Activated CD4-positive, alpha-beta T cell treated with anti-CD3 and anti-CD28 coated beads, Interleukin-2, amount 10 ng/mL, durations not matched to agents 24 days and 14 days (primary cell): ENCODE data around the gene SARM1. TPM values are rescaled to one million over a fixed set of nuclear protein-coding genes. Genes with fewer than 3 reads are reported as not detected.
A peak's percentile ranks its signal among the peaks of the same experiment; 100 is the strongest.

Source experiments
- DNase-seq: peaks from one replicate; pipeline ENCODE4 v3.0.0; 2022
- H3K27ac Mint-ChIP-seq: one replicate; pipeline ENCODE4 v1.8.0; 2022; ENCODE audit warnings: mild to moderate bottlenecking, mixed read lengths
- H3K27me3 Mint-ChIP-seq: one replicate; pipeline ENCODE4 v1.8.0; 2022; ENCODE audit warnings: mixed read lengths
- H3K36me3 Mint-ChIP-seq: one replicate; pipeline ENCODE4 v1.8.0; 2022; ENCODE audit warnings: low read depth, mild to moderate bottlenecking, mixed read lengths
- H3K4me1 Mint-ChIP-seq: one replicate; pipeline ENCODE4 v1.8.0; 2021; ENCODE audit warnings: mixed read lengths
- H3K4me3 Mint-ChIP-seq: one replicate; pipeline ENCODE4 v1.8.0; 2022; ENCODE audit warnings: mild to moderate bottlenecking, moderate library complexity, mixed read lengths
- H3K9me3 Mint-ChIP-seq: one replicate; pipeline ENCODE4 v1.8.0; 2021; ENCODE audit warnings: mixed read lengths
- intact Hi-C: fragments of 100-400 bp; cut with micrococcal nuclease; formaldehyde crosslinking; loops from one replicate; pipeline ENCODE4 v1.15.1; 2023
- total RNA-seq: library from RNA; stranded (reverse); gene quantifications from 2 replicates; pipeline ENCODE4 v1.2.3, GENCODE V29; 2022

The SARM1 gene
- total RNA-seq, 1 donor from 2014 or later = 37.7 TPM

DNA sequence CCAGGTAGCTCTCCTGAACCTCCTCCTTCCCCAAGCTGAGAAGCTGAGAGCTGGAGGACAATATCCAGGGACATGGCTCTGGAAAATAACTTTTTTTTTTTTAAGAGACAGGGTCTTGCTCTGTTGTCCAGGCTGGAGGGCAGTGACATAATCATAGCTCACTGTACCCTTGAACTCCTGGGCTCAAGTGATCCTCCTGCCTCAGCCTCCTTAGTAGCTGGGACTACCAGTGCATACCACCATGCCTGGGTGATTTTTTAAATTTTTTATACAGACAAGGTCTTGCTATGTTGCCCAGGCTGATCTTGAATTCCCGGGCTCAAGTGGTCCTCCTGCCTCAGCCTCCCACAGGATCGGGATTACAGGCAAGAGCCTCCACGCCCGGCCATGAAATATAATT, 28.3 kb downstream of the SARM1 start:
- H3K27ac Mint-ChIP-seq = peak overlapping the region; percentile 35
- H3K9me3 Mint-ChIP-seq = no peaks in the 10 kb centered on the region
- H3K4me1 Mint-ChIP-seq = peaks cover 4% of the 10 kb centered on the region
- H3K27me3 Mint-ChIP-seq = no peaks in the 10 kb centered on the region
- intact Hi-C loops = no loop called here
- H3K36me3 Mint-ChIP-seq = peaks cover 3% of the 10 kb centered on the region
- no peak overlapping the region for H3K4me3 Mint-ChIP-seq
- DNase-seq = no peak

DNA sequence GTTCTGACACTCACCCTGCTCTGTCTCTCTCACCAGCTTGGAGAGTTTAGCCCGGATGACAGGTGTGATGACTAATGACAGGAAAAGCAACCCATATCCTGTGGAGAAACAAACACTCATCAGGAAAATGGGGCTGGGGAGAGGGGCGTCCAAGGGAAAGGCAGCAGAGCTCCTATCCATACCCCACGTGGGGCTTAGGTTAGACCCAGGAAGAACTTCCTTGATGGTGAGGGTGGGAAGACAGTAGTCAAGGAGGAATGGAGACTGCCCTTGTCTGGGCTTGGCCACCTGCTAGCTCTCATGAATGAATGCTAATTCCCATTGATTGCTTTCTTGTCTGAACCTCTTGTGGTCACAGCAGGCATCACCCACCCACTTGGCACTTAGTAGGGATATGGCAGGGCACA, 30.7 kb downstream of the SARM1 start:
- H3K36me3 Mint-ChIP-seq = peaks cover 3% of the 10 kb centered on the region
- intact Hi-C loops = no loop called here
- no peak for DNase-seq
- no peaks in the 10 kb centered on the region for H3K9me3 Mint-ChIP-seq
- H3K27ac Mint-ChIP-seq = no peak overlapping the region
- peaks cover 2% of the 10 kb centered on the region for H3K27me3 Mint-ChIP-seq
- peaks cover 7% of the 10 kb centered on the region for H3K4me1 Mint-ChIP-seq
- no peak overlapping the region for H3K4me3 Mint-ChIP-seq

DNA sequence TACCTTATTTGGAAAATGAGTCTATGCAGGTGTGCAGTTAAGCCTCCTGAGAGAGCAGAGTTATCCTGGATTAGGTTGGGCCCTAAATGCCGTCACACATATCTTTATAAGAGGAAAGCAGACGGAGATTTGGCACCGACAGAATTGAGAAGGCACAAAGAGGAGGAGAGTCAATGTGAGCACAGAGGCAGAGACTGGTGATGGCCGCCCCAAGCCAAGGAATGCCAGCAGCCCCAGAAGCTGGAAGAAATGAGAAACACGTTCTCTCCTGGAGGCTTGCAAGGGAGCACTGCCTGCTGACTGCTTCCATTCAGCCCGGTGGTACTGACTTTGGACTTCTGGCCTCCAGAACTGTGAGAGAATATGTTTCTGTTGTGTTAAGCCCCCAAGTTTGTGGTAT, 31.4 kb downstream of the SARM1 start:
- peaks cover 2% of the 10 kb centered on the region for H3K27me3 Mint-ChIP-seq
- H3K4me1 Mint-ChIP-seq = peaks cover 7% of the 10 kb centered on the region
- H3K9me3 Mint-ChIP-seq = no peaks in the 10 kb centered on the region
- H3K27ac Mint-ChIP-seq = no peak overlapping the region
- DNase-seq = no peak
- intact Hi-C loops = no loop called here
- H3K36me3 Mint-ChIP-seq = peaks cover 3% of the 10 kb centered on the region
- H3K4me3 Mint-ChIP-seq = no peak overlapping the region

DNA sequence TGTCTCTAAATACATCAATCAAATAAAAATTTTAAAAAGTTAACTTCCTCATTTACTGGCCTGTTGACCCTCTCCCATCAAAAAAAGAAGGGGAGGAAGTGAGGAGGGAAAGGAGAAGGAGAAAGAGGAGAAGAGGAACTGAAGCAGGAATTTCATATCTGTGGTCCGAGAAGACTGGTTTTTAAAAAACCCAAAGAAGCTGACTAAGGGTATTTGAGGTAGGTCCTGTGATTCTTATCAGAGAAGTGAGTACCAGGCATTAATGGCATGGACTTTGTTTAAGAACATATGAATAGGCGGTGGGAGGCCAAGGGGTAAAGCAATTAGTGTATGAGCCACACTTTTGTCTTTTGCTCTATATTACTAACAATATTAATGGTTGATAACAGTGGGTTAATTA, 32.5 kb downstream of the SARM1 start:
- Mint-ChIP-seq H3K9me3 (no peaks in the 10 kb centered on the region), H3K27ac (no peak overlapping the region), H3K4me1 (peaks cover 7% of the 10 kb centered on the region), H3K4me3 (no peak overlapping the region), H3K36me3 (peaks cover 3% of the 10 kb centered on the region), H3K27me3 (peaks cover 2% of the 10 kb centered on the region)
- intact Hi-C loops = no loop called here
- DNase-seq = no peak

DNA sequence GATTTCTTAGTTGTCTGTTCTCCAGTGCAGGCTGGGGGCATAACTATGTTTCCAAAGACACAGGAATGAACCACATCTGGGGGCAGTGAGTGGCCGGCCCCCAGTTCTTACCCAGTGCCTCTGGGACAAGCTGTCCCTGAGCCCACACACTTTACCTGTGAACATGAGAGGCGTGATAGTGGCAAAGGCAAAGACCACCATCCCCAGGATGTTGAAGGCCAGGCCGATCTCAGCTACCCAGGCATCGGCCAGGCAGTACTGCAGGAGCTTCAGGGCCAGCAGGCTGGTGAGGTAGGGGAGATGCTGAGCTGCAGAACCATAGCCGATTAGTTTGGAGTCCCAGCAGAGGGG, 32.9 kb downstream of the SARM1 start:
- peaks cover 3% of the 10 kb centered on the region for H3K36me3 Mint-ChIP-seq
- peaks cover 3% of the 10 kb centered on the region for H3K27me3 Mint-ChIP-seq
- peaks cover 7% of the 10 kb centered on the region for H3K4me1 Mint-ChIP-seq
- intact Hi-C loops = no loop called here
- no peak for DNase-seq
- no peaks in the 10 kb centered on the region for H3K9me3 Mint-ChIP-seq
- peak overlapping the region; percentile 19 for H3K4me3 Mint-ChIP-seq
- no peak overlapping the region for H3K27ac Mint-ChIP-seq

DNA sequence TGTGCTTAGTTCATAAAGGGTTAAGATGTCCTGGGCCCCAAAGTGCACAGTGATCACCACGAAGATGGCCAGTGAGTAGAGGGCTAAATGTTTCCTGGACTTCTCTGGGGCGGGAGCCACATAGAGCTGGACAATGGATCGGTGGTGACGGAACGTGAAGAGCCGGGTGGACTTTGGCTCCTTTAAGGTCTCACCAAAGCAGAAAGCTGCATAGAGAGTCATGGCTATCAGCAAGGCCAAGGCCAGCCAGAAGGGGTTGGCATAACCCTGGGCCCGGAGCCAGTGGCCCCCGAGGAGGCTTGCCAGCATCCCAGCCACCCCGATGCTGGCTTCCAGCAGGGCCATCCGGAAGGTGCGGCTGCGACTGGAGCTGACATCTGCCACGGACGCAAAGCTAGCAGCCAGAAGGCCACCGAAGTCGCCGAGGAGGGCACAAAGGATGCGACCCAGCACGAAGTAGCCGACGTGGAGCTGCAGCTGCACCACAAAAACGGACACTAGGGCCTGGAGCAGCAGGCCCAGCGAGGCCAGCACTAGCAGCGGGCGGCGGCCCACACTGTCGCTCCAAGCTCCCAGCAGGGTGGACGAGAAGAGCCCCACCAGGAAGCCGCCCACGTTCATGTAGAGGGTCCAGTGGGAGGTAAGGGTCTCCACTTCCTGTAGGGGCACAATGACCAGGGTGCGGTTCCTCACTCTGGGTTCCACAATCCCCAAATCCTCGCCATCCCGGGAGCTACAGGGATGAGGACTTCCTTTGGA, 33.5 kb downstream of the SARM1 start:
- intact Hi-C loops = no loop called here
- peaks cover 5% of the 10 kb centered on the region for H3K27me3 Mint-ChIP-seq
- peaks cover 3% of the 10 kb centered on the region for H3K36me3 Mint-ChIP-seq
- DNase-seq = no peak
- no peaks in the 10 kb centered on the region for H3K9me3 Mint-ChIP-seq
- H3K27ac Mint-ChIP-seq = no peak overlapping the region
- peaks cover 7% of the 10 kb centered on the region for H3K4me1 Mint-ChIP-seq
- peak overlapping the region; percentile 80 for H3K4me3 Mint-ChIP-seq

DNA sequence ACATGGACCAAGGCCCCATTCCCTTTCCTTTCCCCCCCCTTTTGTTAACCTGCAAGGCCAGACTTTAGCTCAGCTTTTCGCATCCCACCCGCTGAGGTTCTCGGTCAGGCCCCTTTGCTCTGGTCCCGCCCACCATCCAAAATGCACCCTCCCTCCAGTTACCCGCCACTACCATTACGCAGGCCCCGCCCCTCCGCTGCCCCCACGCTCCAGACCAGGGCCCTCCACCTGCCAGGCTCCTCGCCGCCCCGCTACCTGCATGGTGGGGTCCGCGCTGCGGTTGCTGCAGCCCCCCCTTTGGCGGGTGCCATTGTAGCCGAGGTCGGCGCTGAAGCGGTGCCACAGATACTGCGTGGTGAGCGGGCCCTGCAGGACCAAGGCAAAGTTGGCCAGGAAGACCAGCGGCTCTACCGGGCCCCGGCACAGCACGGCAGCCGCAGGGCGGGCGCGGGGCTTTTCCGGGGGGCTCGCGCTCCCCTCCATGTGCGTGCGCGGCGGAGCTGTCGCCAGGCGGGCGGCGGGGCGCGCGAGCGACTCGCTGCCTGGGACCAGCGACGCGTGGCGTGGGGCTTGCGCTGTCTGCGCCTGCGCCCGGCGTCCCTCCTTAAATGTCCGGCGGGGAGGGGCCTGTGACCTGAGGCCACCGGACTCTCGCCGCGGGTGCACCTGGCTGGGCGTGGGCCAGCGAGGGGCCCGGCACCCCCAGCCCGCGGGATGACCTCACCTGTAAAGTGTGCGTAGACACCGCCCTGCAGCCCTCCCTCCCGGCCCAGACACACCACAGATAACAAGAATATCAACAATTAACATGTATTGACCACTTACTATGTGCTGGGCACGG, 34.4 kb downstream of the SARM1 start, which contains the start of gene SLC46A1:
TSS of gene SLC46A1 (minus strand) at position 581 of the 841 bp plus-strand sequence. CDS start at position 483, 98 bp downstream.
- peak; percentile 81 for DNase-seq
- intact Hi-C loops = no loop called here
- Mint-ChIP-seq H3K4me1 (peaks cover 7% of the 10 kb centered on the region), H3K27ac (peak within 1 kb of the TSS; percentile 39), H3K36me3 (peaks cover 3% of the 10 kb centered on the region), H3K27me3 (peaks cover 7% of the 10 kb centered on the region), H3K9me3 (no peaks in the 10 kb centered on the region), H3K4me3 (peak within 1 kb of the TSS; percentile 80)

DNA sequence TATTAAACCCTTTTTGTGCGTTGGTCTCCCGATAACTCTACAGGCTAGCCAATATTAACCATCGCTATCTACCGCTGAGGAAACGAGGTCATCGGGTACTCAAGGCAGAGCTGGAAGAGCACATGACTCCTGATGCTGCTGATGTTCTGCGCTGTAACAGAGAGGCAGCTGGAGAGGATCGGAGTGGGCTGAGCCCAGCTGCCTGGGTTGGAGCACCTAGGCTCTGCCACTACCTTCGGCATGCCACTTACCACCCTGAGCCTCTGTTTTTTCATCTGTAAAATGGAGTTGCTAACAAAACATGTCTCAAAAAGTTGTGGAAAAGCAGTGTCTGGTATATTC, 35.0 kb downstream of the SARM1 start:
- DNase-seq = no peak
- peak overlapping the region; percentile 78 for H3K4me3 Mint-ChIP-seq
- peak overlapping the region; percentile 39 for H3K27ac Mint-ChIP-seq
- intact Hi-C loops = no loop called here
- peaks cover 7% of the 10 kb centered on the region for H3K4me1 Mint-ChIP-seq
- H3K9me3 Mint-ChIP-seq = no peaks in the 10 kb centered on the region
- peaks cover 10% of the 10 kb centered on the region for H3K27me3 Mint-ChIP-seq
- peaks cover 3% of the 10 kb centered on the region for H3K36me3 Mint-ChIP-seq

DNA sequence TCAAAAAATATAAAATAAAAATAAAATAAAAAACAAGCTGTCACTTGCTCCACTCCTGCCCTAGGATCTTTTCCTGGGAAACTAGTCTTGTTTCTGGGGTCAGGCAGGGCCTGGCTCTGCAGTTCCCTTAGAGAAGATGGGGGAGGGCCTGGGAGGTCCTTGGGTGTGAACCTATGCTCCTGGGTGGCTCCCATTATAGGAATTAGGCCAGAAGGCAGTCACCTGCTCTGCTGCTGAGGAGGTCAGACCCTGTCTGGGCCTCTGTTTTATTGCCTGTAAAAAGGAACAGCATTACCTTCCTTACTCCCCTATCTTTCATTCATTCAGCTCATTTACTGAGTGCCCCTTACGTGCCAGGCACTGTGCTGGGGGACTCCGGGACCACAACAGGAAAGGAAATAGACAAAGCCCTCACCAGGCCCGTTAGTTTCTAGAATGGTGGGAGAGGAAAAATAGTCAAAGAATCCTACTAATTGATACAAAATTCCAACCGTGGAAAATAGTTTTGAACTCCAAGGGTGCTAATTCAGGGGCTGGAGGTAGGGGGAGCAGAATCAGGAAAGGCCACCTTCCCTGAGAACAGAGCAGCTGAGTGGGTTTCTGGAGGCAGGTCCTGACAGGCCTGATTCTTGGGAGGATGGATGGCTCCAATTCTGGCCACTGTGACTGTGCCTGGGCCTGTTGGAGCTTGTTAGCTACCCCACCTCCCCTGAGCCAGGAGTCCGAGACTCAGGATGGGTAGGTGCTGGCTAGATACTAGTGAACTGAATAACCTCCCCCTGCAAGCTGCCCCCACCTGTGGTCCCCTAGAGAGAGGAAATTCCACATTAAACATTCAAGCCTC, 35.9 kb downstream of the SARM1 start:
- intact Hi-C loops = no loop called here
- peaks cover 3% of the 10 kb centered on the region for H3K36me3 Mint-ChIP-seq
- no peaks in the 10 kb centered on the region for H3K9me3 Mint-ChIP-seq
- no peak for DNase-seq
- peaks cover 5% of the 10 kb centered on the region for H3K4me1 Mint-ChIP-seq
- peaks cover 15% of the 10 kb centered on the region for H3K27me3 Mint-ChIP-seq
- no peak overlapping the region for H3K27ac Mint-ChIP-seq
- H3K4me3 Mint-ChIP-seq = peak overlapping the region; percentile 10

DNA sequence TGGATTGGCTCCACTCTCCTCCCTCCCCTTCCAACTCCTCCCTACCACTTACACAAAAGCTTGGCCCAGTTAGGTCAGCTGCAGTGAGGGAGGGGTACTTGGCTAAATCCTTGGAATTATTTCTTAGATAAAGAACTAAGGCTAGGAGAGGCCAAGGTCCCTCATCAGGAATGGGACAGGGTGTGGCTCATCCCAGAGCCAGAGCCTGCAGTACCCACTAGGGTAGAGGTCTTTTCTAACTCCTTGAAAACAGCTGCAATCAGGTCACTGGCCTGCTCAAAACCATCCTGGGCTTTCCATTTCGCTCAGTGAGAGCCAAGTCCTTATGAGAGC, 36.4 kb downstream of the SARM1 start:
- H3K4me1 Mint-ChIP-seq = peaks cover 5% of the 10 kb centered on the region
- DNase-seq = no peak
- no peak overlapping the region for H3K27ac Mint-ChIP-seq
- intact Hi-C loops = no loop called here
- H3K9me3 Mint-ChIP-seq = no peaks in the 10 kb centered on the region
- H3K4me3 Mint-ChIP-seq = no peak overlapping the region
- peaks cover 3% of the 10 kb centered on the region for H3K36me3 Mint-ChIP-seq
- peaks cover 15% of the 10 kb centered on the region for H3K27me3 Mint-ChIP-seq

DNA sequence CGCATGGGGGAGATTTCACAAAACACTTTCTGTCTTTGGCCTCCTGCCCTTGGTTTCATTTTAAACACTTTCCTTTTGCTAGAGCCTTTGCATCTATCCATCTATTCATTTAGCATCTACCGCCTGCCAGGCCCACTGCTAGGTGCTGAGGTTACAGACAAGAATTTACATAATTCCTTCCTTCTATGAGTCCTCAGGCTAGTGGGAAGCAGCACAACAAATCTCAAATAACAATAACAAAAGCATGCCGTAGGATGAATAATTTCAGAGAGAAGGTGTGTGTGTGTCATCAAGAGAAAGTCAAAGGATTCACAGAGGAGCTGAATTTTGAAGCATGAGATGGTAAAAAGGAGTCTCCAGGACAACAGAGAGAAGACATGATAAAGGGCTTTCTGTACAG, 40.6 kb downstream of the SARM1 start:
- intact Hi-C loops = no loop called here
- Mint-ChIP-seq H3K27me3 (peaks cover 22% of the 10 kb centered on the region), H3K36me3 (no peaks in the 10 kb centered on the region), H3K4me3 (no peak overlapping the region), H3K9me3 (no peaks in the 10 kb centered on the region), H3K4me1 (peaks cover 2% of the 10 kb centered on the region), H3K27ac (no peak overlapping the region)
- DNase-seq = no peak

DNA sequence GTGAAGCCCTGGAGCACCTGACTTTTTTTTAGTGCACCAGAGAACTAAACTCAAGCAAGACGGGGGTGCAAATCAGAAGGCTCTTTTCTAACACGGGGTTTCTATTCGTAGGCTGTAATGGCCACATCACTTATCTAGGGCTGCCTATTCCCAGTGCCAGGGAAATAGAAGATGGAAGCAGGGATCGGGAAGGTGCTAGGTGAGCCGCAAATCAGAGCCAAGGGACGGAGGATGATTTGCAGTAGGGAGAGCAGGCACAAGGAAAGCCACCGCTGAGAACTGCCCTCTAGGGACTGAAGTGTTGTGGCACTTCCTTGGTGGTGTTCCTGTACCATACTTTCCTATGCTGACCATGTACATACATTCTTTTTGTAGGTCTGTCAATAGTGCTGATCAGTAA, 42.3 kb downstream of the SARM1 start:
- intact Hi-C loops = no loop called here
- no peak overlapping the region for H3K4me3 Mint-ChIP-seq
- peaks cover 22% of the 10 kb centered on the region for H3K27me3 Mint-ChIP-seq
- no peak for DNase-seq
- H3K4me1 Mint-ChIP-seq = peaks cover 2% of the 10 kb centered on the region
- H3K27ac Mint-ChIP-seq = no peak overlapping the region
- H3K36me3 Mint-ChIP-seq = no peaks in the 10 kb centered on the region
- H3K9me3 Mint-ChIP-seq = no peaks in the 10 kb centered on the region

DNA sequence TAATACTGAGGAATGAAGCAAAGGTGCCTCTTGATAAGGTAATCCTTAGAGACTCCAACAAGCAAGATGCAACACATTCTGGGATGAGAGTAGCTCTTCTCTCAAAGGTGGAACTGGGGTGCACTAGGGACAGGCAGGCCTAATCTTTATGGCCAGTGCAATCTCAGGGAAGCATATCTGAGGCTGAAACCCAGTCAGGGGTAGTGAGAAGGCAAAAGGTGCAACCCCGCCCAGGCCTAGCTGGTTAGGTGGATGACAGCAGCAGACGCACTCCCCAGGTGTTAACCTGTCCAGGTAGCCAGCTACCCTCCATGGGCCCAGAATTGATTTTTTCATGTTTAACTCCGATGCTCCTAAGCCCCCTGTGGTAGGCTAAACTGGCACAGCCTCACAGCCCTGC, 44.4 kb downstream of the SARM1 start:
- H3K27me3 Mint-ChIP-seq = peaks cover 20% of the 10 kb centered on the region
- no peak overlapping the region for H3K4me3 Mint-ChIP-seq
- intact Hi-C loops = loop anchor here (5.0 kb wide), 1 partner anchor 136 kb away; the partner anchor contains the start of gene UNC119
- H3K36me3 Mint-ChIP-seq = no peaks in the 10 kb centered on the region
- H3K9me3 Mint-ChIP-seq = no peaks in the 10 kb centered on the region
- H3K27ac Mint-ChIP-seq = no peak overlapping the region
- no peak for DNase-seq
- peaks cover 2% of the 10 kb centered on the region for H3K4me1 Mint-ChIP-seq
